Measurements from ENCODE around the gene POLDIP3.

Gene POLDIP3, protein sequence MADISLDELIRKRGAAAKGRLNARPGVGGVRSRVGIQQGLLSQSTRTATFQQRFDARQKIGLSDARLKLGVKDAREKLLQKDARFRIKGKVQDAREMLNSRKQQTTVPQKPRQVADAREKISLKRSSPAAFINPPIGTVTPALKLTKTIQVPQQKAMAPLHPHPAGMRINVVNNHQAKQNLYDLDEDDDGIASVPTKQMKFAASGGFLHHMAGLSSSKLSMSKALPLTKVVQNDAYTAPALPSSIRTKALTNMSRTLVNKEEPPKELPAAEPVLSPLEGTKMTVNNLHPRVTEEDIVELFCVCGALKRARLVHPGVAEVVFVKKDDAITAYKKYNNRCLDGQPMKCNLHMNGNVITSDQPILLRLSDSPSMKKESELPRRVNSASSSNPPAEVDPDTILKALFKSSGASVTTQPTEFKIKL

DNA sequence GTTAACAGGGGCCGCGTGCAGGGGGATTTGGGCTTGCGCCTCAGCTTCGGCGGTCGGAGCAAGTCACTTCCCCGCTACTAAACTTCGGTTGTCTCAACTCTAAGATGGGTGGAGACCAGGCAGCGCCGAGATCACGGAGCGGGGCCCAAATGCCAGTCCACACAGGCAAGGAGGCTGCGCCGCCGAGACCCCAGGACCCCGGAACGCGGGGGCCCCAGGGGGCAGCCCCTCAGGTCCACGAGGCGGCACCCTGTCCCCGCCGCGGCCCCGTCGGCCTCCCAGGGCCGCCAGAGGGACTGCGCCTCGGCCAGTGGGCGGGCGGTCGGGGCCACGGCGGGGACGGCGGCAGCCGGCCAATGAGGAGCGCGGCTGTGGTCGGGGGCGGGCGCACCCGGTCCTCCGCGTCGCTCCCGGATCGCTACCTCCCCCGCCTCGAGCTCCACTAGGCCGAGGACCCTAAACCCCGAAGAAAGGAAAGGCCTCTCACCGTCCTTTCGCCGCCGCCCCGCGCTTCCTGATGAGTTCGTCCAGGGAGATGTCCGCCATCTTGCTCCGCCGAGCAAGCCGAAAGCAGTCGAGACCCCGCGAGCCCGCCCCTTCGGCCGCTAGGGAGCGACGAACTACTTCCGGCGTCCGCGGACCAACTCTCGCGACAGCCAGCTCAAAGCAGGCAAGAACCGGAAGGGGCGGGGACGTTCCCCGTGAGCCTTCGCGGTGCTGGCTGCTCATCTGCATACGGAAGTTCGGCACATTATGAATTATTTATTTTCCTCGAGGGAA lies at the start of gene POLDIP3:
POLDIP3 (minus strand) TSS at position 572 of the 780 bp plus-strand sequence; CDS start at position 546, 26 bp downstream.
- no peak for TF ChIP-seq GATA2 (IDR thresholded peaks at IDR 0.05; ENCODE audit: low read depth, low read length)
- no peak for TF ChIP-seq GATA3 (IDR thresholded peaks at IDR 0.05; ENCODE audit: low read depth, low read length)

DNA sequence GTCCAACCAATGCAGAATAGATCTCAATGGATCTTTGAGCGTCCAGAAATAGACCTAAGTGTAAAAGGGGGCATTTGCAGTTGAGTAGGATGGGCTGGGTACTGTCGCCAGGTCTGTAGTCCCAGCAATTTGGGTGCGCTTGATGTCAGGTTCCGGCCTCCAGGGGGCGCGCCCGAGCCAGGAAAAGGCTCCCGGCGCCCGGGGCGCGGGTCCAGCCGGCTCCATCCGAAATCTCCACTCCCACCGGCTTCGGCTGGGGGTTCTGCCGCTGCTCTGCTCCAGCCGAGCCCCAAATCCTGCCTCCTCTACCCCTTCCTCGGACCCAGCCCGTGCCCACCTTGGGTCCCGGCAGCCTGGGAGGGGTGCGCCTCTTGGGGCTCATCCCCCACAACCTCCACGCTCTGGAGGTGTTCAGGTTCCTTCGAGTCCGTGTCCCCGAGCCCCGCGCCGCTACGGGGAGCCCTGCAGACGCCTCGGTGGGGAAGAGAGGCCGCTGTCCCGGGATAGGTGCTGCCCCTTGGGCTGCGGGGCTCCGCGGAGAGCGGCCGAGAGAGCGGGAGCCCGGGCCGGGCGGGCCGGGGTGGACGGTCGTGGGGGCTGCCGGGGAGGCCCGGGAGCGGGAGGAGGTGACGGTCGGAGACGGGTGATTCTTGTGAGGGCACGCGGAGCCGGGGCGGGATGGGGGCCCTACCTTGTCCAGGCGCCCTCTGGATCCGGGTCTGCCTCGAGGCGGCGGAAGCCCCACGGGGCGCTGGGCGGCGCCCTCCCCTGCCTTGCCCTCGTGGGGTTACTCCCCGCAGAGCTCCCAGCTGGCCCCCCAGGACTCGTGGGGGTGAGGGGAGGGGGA lies 47.5 kb upstream of the POLDIP3 start:
- TF ChIP-seq GATA2 (IDR thresholded peaks at IDR 0.05; ENCODE audit: low read depth, low read length) = no peak
- no peak for TF ChIP-seq GATA3 (IDR thresholded peaks at IDR 0.05; ENCODE audit: low read depth, low read length)

DNA sequence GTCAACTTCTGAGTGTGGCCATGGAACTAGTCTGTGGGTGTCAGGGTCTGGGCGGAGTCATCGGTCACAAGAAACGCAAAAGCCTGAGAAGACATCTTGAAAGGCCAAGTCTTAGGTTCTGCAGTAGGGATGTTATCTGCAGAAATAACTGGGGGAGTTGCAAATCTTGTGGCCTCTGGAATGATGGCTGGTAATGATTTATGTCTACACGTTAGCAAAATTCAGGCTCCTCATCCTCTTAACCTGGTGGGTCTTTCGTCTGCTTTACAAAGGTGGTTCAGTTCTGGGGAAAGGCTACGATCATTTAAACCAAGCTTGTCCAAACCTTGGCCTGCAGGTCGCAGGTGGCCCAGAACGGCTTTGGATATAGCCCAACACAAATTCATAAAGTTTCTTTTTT lies 41.9 kb upstream of the POLDIP3 start:
- no peak for TF ChIP-seq GATA2 (IDR thresholded peaks at IDR 0.05; ENCODE audit: low read depth, low read length)
- TF ChIP-seq GATA3 (IDR thresholded peaks at IDR 0.05; ENCODE audit: low read depth, low read length) = no peak

DNA sequence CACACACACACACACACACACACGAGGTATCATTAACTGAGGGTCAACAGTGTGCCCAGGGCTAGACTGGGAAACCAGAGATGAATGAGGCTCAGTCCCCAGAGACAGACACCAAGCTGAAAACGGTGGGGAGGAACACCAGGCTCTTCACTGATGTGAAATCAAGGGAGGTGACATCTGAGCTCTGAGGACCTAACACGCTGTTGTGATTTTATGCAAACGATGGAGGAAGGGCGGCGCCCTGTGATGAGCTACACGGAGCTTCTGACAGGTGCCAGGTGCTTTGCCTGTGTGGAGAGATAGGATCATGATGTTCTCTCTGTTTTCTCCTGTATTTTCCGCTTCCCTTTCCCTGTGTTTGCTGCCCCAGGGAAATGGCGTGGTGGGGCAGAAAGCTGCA lies 41.0 kb upstream of the POLDIP3 start:
- TF ChIP-seq GATA2 (IDR thresholded peaks at IDR 0.05; ENCODE audit: low read depth, low read length) (no peak), GATA3 (IDR thresholded peaks at IDR 0.05; ENCODE audit: low read depth, low read length) (no peak)

DNA sequence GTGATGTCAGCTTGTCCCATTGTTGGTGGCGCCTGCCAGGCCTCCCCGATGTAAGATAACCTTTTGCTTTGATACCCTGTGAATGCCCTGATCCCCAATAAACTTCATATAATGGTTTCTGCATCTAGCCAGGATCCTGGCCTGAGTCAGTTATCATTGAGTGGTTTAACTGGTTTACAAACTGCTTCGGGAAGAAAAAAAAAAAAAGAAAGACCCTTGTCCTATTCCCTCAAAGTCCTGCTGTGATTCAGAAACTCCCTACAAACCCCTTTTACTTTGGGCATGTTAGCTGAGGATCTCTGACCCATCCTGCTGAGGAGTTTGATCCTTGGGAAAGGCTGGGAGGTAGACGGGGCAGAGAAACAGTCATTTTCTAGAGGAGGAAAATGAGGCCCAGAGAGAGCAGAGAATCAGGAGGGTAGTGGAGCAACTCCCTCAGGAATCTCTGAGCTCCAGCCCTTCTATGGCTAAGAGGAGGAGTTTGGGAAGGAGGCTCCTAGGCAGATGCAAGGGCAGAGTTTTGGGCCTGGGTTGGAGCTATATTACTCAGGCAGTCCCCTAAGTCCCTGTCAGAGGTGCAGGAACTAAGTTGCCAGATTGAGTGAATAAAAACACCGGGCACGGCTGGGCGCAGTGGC lies 39.9 kb upstream of the POLDIP3 start:
- TF ChIP-seq GATA2 (IDR thresholded peaks at IDR 0.05; ENCODE audit: low read depth, low read length) (no peak), GATA3 (IDR thresholded peaks at IDR 0.05; ENCODE audit: low read depth, low read length) (no peak)

DNA sequence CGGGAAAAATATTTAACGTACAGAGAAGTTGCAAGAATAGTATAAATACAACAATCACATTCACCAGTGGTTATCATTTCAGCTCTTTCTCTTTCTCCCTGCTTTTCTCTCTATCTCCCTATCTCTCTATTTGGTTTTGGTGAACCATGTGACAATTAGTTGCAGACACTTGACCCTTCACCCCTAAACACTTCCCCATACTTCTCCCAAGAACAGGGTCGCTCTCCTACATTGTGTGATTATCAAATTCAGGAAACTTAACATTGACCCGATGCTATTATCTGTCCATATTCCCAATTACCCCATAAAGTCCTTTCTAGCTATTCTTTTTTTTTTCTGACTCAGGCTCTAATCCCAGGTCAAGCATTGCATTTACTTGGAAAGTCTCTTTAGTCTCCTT lies 39.3 kb upstream of the POLDIP3 start:
- TF ChIP-seq GATA2 (IDR thresholded peaks at IDR 0.05; ENCODE audit: low read depth, low read length) = no peak
- no peak for TF ChIP-seq GATA3 (IDR thresholded peaks at IDR 0.05; ENCODE audit: low read depth, low read length)

DNA sequence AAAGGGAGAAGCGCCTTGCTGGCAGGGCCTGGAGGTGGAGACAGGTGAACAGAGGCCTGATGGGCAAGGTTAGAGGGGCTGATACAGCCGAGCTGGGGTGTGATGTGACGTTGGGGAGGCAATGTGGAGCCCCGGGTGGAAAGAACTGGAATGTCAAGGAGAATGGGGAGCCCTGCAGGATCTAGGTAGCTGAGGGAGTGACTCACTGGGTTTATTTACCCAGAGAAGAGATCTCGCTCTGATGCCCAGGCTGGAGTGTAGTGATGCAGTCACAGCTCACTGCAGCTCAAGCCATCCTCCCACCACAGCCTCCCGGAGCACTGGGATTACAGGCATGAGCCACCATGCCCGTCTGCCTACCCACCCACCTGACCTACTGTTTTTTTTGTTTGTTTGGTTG lies 36.5 kb upstream of the POLDIP3 start:
- TF ChIP-seq GATA3 (IDR thresholded peaks at IDR 0.05; ENCODE audit: low read depth, low read length) = no peak
- TF ChIP-seq GATA2 (IDR thresholded peaks at IDR 0.05; ENCODE audit: low read depth, low read length) = no peak

DNA sequence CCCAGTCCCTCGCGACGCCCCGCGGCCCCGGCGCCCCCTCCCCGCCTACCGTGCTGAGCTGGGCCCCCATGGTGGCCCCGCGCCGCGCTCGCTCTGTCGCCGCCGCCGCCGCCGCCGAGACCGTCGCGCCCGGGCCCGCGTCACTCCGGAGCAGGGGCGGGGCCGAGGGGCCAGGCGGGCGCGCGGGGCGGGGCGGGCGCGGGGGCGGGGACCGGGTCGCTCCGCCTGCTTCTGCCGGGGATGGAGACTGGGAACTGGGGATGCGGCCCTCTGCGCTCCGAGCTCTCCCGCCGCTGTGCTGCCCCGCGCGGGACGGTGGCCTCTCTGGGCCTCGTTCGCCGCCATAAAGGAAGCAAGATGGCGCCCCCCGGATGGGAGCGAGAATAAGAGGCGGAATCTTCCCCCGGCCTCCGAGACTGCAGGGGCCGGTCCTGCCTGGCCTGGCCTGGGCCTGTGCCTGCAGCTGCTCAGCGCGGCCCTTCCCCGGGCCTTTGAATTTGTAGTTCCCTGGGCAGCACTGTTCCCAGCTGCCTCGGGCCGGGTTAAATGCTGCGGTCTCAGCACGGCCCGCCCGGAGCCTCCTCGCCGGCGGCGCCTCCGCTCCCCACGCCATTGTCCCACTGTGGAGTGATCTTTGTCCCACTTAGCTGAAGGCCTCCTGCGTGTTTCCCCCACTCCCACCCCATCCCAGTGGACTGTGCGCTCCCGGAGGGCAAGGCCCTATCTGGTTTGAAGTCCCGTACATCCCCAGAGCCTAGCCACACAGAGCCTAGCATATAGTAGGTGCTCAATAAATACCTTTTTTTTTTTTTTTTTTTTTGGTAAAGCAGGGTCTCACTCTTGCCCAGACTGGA lies 34.8 kb upstream of the POLDIP3 start, which contains the start of gene CYB5R3:
CYB5R3 (minus strand) TSS at position 147 of the 854 bp plus-strand sequence; CDS start at position 70, 77 bp downstream.
- TF ChIP-seq GATA2 (IDR thresholded peaks at IDR 0.05; ENCODE audit: low read depth, low read length) (no peak), GATA3 (IDR thresholded peaks at IDR 0.05; ENCODE audit: low read depth, low read length) (no peak)

DNA sequence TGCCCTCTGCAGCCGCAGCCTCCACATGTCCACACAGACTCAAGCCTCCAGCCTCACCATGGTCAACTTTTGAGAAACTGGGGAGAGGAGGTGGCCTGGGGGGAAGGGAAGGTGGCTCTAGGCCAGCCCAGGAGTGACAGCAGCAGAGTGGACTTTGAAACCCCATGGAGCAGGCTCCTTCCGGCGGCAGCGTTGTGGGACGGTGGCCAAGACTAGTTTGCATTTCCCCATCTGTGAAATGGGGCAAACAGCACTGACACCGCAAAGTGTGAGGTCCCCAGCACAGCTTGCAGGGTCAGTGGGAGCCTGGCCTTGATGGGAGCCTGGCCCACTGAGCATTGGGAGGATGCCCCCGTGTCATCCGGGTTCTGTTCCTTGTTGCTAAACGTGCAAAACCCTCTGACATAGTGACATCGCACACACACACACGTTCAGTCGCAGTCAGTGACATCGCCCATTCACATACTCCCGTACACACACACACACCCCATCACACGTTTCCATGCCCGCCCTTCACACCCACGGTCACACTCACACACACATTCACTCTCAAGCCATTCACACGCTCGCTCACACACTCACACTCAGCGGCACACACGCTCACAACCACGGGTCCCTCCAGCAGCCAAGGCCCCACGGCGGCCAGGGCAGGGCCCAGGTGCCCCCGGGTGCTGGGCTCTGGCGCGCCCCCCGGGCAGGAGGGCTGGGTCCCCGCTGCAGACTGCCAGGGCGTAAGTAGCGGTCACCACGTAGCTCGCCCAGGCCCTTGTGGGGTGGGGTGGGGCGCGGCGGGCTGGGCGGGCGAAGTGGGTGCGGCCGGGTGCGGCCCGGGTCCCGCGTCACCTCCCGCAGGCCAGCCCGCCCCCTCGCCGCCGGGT lies 33.9 kb upstream of the POLDIP3 start:
- no peak for TF ChIP-seq GATA2 (IDR thresholded peaks at IDR 0.05; ENCODE audit: low read depth, low read length)
- TF ChIP-seq GATA3 (IDR thresholded peaks at IDR 0.05; ENCODE audit: low read depth, low read length) = no peak

DNA sequence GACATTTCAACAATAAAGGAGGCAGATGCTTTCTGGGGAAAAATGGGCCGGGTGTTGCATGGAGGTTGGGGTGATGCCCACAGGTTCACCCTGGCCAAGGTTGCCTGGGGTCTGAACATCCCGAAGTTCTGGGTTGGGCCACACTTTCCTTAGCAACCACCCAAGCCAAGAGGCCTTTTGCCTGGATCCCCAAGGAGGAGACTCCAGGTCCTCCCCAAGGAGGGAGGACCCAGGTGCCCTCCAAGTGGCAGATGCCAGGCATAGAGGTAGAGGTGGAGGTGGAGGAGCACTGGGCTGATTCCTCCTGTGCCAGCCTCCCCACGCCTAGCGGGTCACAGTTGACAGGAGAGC lies 33.3 kb upstream of the POLDIP3 start:
- TF ChIP-seq GATA2 (IDR thresholded peaks at IDR 0.05; ENCODE audit: low read depth, low read length) (no peak), GATA3 (IDR thresholded peaks at IDR 0.05; ENCODE audit: low read depth, low read length) (no peak)

DNA sequence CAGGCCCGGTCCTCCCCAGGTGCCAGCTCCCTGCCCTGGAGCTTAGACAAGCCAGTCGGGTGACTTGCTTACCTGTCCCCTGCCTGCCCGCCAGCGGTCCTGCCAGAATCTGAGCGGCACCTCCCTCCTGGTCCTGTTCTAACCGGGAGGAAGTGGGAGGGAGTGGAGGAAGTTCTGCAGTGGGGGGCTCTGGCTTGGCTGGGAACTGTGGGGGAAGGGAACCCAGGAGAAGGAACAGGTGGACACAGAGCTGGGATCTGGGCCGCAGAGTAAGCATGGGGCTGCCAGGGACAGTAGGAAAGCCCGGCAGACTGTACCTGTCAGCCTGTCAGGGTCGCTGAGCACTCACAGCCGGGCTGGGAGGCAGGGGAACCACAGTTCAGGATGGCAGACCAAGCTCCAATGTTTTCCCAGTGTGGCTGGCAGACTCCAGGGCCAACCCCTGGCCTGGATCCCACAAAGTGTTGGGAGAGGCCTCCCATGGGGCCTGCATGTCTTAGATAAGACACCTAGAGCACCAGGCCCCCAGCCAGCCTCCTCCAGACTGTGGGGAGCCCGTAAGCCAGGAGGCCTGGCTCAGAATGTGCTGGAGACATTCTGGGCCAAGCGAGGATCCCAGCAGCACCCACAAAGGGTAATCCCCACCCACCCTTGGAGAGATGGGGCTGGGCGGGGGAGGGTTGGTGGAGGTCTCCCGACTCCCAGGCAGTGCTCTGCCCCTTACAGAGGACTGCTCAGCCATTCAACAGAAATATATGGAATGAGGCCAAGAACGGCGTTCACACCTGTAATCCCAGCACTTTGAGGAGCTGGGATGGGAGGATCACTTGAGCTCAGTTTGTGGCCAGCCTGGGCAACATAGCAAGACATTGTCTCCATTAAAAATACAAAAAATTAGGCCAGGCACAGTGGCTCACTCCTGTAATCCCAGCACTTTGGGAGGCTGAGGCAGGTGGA lies 32.2 kb upstream of the POLDIP3 start:
- TF ChIP-seq GATA3 (IDR thresholded peaks at IDR 0.05; ENCODE audit: low read depth, low read length) (no peak), GATA2 (IDR thresholded peaks at IDR 0.05; ENCODE audit: low read depth, low read length) (no peak)

Data from SH-SY5Y (cell line).